ENCODE measurements around the gene DDIT3. TPM values are rescaled to one million over a fixed set of nuclear protein-coding genes. Genes with fewer than 3 reads are reported as not detected.

Gene DDIT3
- total RNA-seq, 1 experiment from 2014 or later, result 27.4 TPM

- Histone ChIP-seq H3K4me2 (ENCODE audit: low read length) (peak overlapping the region; percentile 54; the same call in 1 of the 2 replicates), H3K36me3 (ENCODE audit: low read depth, low read length) (peaks cover 25% of the 10 kb centered on the region), H3K27me3 (ENCODE audit: low read length) (no peaks in the 10 kb centered on the region), H3F3A (ENCODE audit: low read length, unreplicated experiment) (no peaks in the 10 kb centered on the region), H3K9me3 (ENCODE audit: low read length) (no peaks in the 10 kb centered on the region), H3K4me1 (ENCODE audit: insufficient read depth, low read length) (peaks cover 10% of the 10 kb centered on the region), H3K79me2 (ENCODE audit: low read length) (peaks cover 24% of the 10 kb centered on the region), H3K4me3 (ENCODE audit: low read length) (peak overlapping the region; percentile 91; the same call in 1 of the 2 replicates), H3K27ac (ENCODE audit: low read length) (no peak overlapping the region), H3K9me2 (replicated peaks; ENCODE audit: low read length) (no peaks in the 10 kb centered on the region), H2AFZ (ENCODE audit: low read length) (peak overlapping the region; percentile 73), H3K9ac (ENCODE audit: low read length) (no peak overlapping the region), H4K20me1 (ENCODE audit: low read length) (no peaks in the 10 kb centered on the region)
- TF ChIP-seq, protein P1, sequence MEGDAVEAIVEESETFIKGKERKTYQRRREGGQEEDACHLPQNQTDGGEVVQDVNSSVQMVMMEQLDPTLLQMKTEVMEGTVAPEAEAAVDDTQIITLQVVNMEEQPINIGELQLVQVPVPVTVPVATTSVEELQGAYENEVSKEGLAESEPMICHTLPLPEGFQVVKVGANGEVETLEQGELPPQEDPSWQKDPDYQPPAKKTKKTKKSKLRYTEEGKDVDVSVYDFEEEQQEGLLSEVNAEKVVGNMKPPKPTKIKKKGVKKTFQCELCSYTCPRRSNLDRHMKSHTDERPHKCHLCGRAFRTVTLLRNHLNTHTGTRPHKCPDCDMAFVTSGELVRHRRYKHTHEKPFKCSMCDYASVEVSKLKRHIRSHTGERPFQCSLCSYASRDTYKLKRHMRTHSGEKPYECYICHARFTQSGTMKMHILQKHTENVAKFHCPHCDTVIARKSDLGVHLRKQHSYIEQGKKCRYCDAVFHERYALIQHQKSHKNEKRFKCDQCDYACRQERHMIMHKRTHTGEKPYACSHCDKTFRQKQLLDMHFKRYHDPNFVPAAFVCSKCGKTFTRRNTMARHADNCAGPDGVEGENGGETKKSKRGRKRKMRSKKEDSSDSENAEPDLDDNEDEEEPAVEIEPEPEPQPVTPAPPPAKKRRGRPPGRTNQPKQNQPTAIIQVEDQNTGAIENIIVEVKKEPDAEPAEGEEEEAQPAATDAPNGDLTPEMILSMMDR (conservative IDR thresholded peaks at IDR 0.05; ENCODE audit: low read depth, low read length), result no peak
- TF ChIP-seq EZH2phosphoT487 (IDR thresholded peaks at IDR 0.05; ENCODE audit: borderline replicate concordance, low read length) (no peak), EZH2 (IDR thresholded peaks at IDR 0.05; ENCODE audit: low read length, unreplicated experiment) (no peak)
- POLR2A ChIA-PET (ENCODE audit: unreplicated experiment), result no interaction called here
- no peak for DNase-seq
- no peak for ATAC-seq
- CTCF ChIA-PET, result interaction anchor here (0.6 kb wide), 1 partner anchor 222 kb away, joined by 3 read pairs; no protein-coding TSS in a partner anchor
- intact Hi-C loops (cut with micrococcal nuclease), result no loop called here
- BruUV-seq (replicated peaks), result no TSS peak
Observed at GRCh38 chr12:57487055-57487596, 33.2 kb downstream of the DDIT3 start.

GRCh38 chr12:57485695-57486094, 34.6 kb downstream of the DDIT3 start:
- peaks cover 10% of the 10 kb centered on the region for H3K4me1 ChIP-seq (ENCODE audit: insufficient read depth, low read length)
- CTCF ChIA-PET, result interaction anchor here (0.6 kb wide), 1 partner anchor 30 kb away, joined by 3 read pairs; no protein-coding TSS in a partner anchor
- TF ChIP-seq, protein P1 (conservative IDR thresholded peaks at IDR 0.05; ENCODE audit: low read depth, low read length), result no peak
- no peak for TF ChIP-seq EZH2phosphoT487 (IDR thresholded peaks at IDR 0.05; ENCODE audit: borderline replicate concordance, low read length)
- no peak for TF ChIP-seq EZH2 (IDR thresholded peaks at IDR 0.05; ENCODE audit: low read length, unreplicated experiment)

DNA sequence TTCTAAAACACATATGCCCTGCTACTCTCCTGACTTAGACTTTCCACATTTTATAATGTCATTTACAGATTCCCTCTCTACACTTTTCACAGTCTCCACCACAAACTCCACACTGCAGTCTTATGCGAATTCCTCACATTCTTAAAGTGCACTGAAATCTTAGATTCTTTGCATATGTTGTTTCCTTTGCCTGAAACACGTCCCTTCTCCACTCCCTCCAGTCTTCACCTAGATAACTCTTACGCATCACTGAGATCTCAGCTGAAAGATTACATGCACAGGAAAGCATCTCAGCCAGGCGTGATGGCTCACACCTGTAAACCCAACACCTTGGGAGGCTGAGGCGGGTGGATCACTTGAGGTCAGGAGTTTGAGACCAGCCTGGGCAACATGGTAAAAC, 36.8 kb downstream of the DDIT3 start:
- no peak overlapping the region for H3K4me3 ChIP-seq (ENCODE audit: low read length)
- no peaks in the 10 kb centered on the region for H3K36me3 ChIP-seq (ENCODE audit: low read depth, low read length)
- H3K4me1 ChIP-seq (ENCODE audit: insufficient read depth, low read length), result no peaks in the 10 kb centered on the region
- no peak overlapping the region for H3K27ac ChIP-seq (ENCODE audit: low read length)
- H3K9me3 ChIP-seq (ENCODE audit: low read length), result no peaks in the 10 kb centered on the region
- H3K9ac ChIP-seq (ENCODE audit: low read length), result no peak overlapping the region
- no peak overlapping the region for H2AFZ ChIP-seq (ENCODE audit: low read length)
- no TSS peak for BruUV-seq (replicated peaks)
- no peak for ATAC-seq
- peaks cover 6% of the 10 kb centered on the region for H3K79me2 ChIP-seq (ENCODE audit: low read length)
- CTCF ChIA-PET, result no interaction called here
- POLR2A ChIA-PET (ENCODE audit: unreplicated experiment), result no interaction called here
- H3K9me2 ChIP-seq (replicated peaks; ENCODE audit: low read length), result no peaks in the 10 kb centered on the region
- no peak overlapping the region for H3K4me2 ChIP-seq (ENCODE audit: low read length)
- no peak for DNase-seq
- H3F3A ChIP-seq (ENCODE audit: low read length, unreplicated experiment), result no peaks in the 10 kb centered on the region
- intact Hi-C loops (cut with micrococcal nuclease), result no loop called here
- TF ChIP-seq, protein P1 (conservative IDR thresholded peaks at IDR 0.05; ENCODE audit: low read depth, low read length), result no peak
- TF ChIP-seq EZH2 (IDR thresholded peaks at IDR 0.05; ENCODE audit: low read length, unreplicated experiment), result no peak
- TF ChIP-seq EZH2phosphoT487 (IDR thresholded peaks at IDR 0.05; ENCODE audit: borderline replicate concordance, low read length), result no peak
- no peaks in the 10 kb centered on the region for H4K20me1 ChIP-seq (ENCODE audit: low read length)
- 0 out of 2 replicates have a peak, but pooled peaks cover 4% of the 10 kb centered on the region for H3K27me3 ChIP-seq (ENCODE audit: low read length)

More at GRCh38 chr12:57485695-57486094, 34.6 kb downstream of the DDIT3 start:
- intact Hi-C loops (cut with micrococcal nuclease), result no loop called here
- DNase-seq, result no peak
- Histone ChIP-seq H3K4me3 (ENCODE audit: low read length) (no peak overlapping the region), H4K20me1 (ENCODE audit: low read length) (no peaks in the 10 kb centered on the region), H3K4me2 (ENCODE audit: low read length) (no peak overlapping the region), H2AFZ (ENCODE audit: low read length) (no peak overlapping the region), H3K79me2 (ENCODE audit: low read length) (peaks cover 24% of the 10 kb centered on the region), H3K36me3 (ENCODE audit: low read depth, low read length) (peaks cover 14% of the 10 kb centered on the region; the same call in 1 of the 2 replicates), H3F3A (ENCODE audit: low read length, unreplicated experiment) (no peaks in the 10 kb centered on the region), H3K9me2 (replicated peaks; ENCODE audit: low read length) (no peaks in the 10 kb centered on the region), H3K27ac (ENCODE audit: low read length) (no peak overlapping the region), H3K9ac (ENCODE audit: low read length) (no peak overlapping the region), H3K9me3 (ENCODE audit: low read length) (no peaks in the 10 kb centered on the region), H3K27me3 (ENCODE audit: low read length) (0 out of 2 replicates have a peak, but pooled peaks cover 1% of the 10 kb centered on the region)
- no TSS peak for BruUV-seq (replicated peaks)
- ATAC-seq, result no peak
- POLR2A ChIA-PET (ENCODE audit: unreplicated experiment), result interaction anchor here (0.6 kb wide), 2 partner anchors 24 to 90 kb away, joined by 3 to 5 read pairs; no protein-coding TSS in a partner anchor

Measured in PC-3 (cell line).